Spinal cord (tissue), 10 donors: Measurements from ENCODE around the gene PSD2. TPM values are rescaled to one million over a fixed set of nuclear protein-coding genes. Genes with fewer than 3 reads are reported as not detected.
"Not testable (repeated sequence)": the region's sequence is repeated elsewhere in the genome, so short reads cannot be mapped to it uniquely, and the experiment has no call there.

Experiments
- DNase-seq, 6 donors: peaks; one replicate each; pipeline versions ENCODE4 v3.0.0 to v3.0.0-alpha.2; 2013 to 2015; ENCODE audit warnings: low spot score in 6 of 6, low read depth in 4 of 6
- H3K27ac ChIP-seq: one replicate; pipeline ENCODE4 v1.5.1; 2013; ENCODE audit warnings: low read depth, low read length, control low read depth
- H3K27me3 ChIP-seq: one replicate; pipeline ENCODE4 v1.6.1; 2013; ENCODE audit warnings: low read length; ENCODE audit not compliant: control insufficient read depth, insufficient read depth
- H3K36me3 ChIP-seq: one replicate; pipeline ENCODE4 v1.6.1; 2013; ENCODE audit warnings: low read length; ENCODE audit not compliant: control insufficient read depth, insufficient read depth
- H3K4me1 ChIP-seq: one replicate; pipeline ENCODE4 v1.6.1; 2013; ENCODE audit warnings: low read length; ENCODE audit not compliant: control insufficient read depth, insufficient read depth
- H3K4me3 ChIP-seq: one replicate; pipeline ENCODE4 v1.5.1; 2013; ENCODE audit warnings: low read depth, low read length, control low read depth
- H3K9me3 ChIP-seq: one replicate; pipeline ENCODE4 v1.6.1; 2013; ENCODE audit warnings: low read length; ENCODE audit not compliant: control insufficient read depth, insufficient read depth
- WGBS: methylation state at CpG from one replicate; pipeline ENCODE4 v1.1.5; 2013; ENCODE audit warnings: missing lambda C conversion rate; ENCODE audit not compliant: insufficient coverage; 5-methylcytosine and 5-hydroxymethylcytosine counted together
- polyA plus RNA-seq, 2 donors: library from polyadenylated mRNA; unstranded; fragments of 120-200 nt; gene quantifications; one replicate each; pipeline ENCODE4 v1.2.1, GENCODE V29; 2013; ENCODE audit not compliant: insufficient read length in 2 of 2
- total RNA-seq, 2 donors: library from RNA; depleted of rRNA in 1 of 2; stranded (reverse); fragments of 120-200 nt in 1 of 2; fragments of >200 nt in 1 of 2; gene quantifications; one replicate each; pipeline versions ENCODE4 v1.2.3 to v1.2.4, GENCODE V29; 2013 to 2014
- donor health status: healthy.

Gene PSD2
- total and polyA plus RNA-seq, 4 donors: 7.5 to 40.8 (median 28.2) TPM

DNA sequence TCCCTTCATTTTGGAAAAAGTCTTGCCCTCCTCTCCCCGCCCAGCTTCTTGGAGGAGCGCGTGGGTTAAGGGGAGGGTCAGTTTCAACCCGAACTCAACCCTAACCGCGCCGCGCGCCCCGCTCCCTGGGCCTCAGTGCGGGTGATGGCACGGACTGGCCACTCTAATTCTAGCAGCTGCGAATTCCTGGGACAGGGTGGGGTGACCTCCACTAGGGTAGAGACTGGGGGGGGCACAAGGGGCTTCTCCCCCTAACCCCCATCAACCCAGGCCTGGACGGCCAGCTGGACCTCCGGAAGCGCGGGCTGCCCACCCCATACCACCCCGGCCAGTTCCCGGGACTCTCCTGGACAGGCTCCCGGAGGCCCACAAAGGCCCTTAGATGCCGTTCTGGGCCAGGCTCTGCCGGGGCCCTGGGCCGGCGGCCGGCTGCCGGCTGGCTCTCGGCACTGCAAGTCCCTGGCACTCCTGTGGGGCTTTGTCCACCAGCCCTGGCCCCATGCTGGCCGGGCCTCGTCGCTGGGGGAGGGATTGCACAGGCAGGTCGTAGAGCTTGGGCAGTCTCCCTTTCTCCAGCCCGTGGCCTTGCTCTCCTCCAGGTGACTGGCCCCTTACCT, 7.2 kb upstream of the PSD2 start:
- Histone ChIP-seq H3K27ac (peak overlapping the region; percentile 86), H3K36me3 (no peaks in the 10 kb centered on the region), H3K4me1 (peaks cover 29% of the 10 kb centered on the region), H3K9me3 (no peaks in the 10 kb centered on the region), H3K4me3 (peak overlapping the region; percentile 54), H3K27me3 (peaks cover 11% of the 10 kb centered on the region)
- 25% methylated on average over 18 of the region's 32 CpGs for WGBS
- peak in 2 of 6 donors; percentile 36 to 84 for DNase-seq

DNA sequence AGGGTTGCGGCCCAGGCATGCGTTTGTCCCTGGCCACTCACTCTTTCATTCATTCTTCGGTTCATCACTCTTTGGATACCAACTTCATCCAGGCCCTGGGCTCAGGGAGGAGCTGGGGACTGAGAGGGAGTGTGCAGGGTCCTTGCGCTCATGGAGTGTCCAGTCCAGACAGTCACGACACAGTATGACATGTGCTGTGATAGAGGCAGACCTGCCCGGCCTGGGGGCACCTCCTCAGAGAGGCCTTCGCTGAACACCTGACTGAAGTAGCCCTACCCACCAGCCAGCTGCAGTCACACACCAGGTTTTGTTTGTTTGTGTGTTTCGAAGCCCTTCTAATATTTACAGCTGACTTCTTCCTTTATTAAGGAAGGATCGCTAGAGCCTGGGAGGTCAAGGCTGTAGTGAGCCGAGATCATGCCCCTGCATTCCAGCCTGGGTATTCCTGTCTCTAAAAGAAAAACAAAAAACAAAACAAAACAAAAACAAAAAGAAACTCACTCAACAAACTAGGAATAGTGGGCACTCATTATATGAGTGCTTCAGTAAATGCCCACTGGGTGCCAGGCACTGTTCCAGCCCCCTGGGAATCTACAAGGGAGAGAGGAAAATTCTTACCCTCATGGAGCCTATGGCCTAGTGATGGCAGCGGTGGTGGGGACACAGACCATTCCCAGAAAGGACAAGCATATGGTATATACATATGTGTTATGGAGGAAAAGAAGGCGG, 6.3 kb upstream of the PSD2 start:
- DNase-seq: no peak
- peaks cover 29% of the 10 kb centered on the region for H3K4me1 ChIP-seq
- 69% methylated on average over 5 of the region's 12 CpGs for WGBS
- H3K9me3 ChIP-seq: no peaks in the 10 kb centered on the region
- no peak overlapping the region for H3K4me3 ChIP-seq
- peak overlapping the region; percentile 86 for H3K27ac ChIP-seq
- no peaks in the 10 kb centered on the region for H3K36me3 ChIP-seq
- peaks cover 12% of the 10 kb centered on the region for H3K27me3 ChIP-seq

DNA sequence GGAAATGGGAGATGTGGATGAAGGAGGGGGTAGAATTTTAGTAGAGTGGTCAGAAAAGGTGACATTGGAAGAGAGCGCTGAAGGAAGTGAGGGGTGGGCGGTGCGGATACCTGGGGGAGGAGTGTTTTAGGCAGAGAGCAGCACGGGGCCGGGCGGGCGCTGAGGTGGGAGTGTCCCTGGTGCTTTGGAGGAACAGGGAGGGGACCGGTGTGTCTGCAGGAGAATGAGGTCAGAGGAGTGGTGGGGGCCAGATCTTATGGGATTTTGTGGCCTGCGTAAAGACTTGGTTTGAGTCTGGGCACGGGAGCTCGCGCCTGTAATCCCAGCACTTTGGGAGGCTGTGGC, 5.8 kb upstream of the PSD2 start:
- no peak overlapping the region for H3K4me3 ChIP-seq
- 91% methylated on average over 12 of the region's 12 CpGs for WGBS
- no peak overlapping the region for H3K27ac ChIP-seq
- peaks cover 18% of the 10 kb centered on the region for H3K27me3 ChIP-seq
- no peaks in the 10 kb centered on the region for H3K9me3 ChIP-seq
- no peak for DNase-seq
- peaks cover 31% of the 10 kb centered on the region for H3K4me1 ChIP-seq
- H3K36me3 ChIP-seq: no peaks in the 10 kb centered on the region

DNA sequence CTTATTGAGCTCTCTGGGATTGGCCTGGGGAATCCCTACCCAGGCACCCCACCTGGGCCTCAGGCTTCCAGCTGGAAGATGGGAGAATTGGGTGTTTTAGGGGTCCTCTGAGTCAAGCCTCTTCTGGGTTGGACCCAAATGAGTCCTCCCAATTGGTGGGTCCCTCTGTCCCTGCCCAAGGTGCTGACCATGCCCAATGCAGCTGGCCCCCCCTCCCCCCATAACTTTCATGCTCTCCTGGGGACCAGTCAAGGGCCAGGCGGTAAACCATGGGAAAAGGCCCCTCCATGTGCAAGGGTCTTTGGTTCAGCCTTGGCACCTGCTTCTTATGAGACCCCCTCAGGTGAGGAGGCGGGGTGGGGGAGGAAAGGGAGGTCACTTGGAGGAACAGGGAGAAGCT, 3.4 kb upstream of the PSD2 start:
- Histone ChIP-seq H3K27me3 (peaks cover 29% of the 10 kb centered on the region), H3K27ac (no peak overlapping the region), H3K36me3 (no peaks in the 10 kb centered on the region), H3K4me3 (no peak overlapping the region), H3K4me1 (peaks cover 45% of the 10 kb centered on the region), H3K9me3 (no peaks in the 10 kb centered on the region)
- WGBS: 63% methylated on average over 1 of the region's 2 CpGs
- DNase-seq: no peak

DNA sequence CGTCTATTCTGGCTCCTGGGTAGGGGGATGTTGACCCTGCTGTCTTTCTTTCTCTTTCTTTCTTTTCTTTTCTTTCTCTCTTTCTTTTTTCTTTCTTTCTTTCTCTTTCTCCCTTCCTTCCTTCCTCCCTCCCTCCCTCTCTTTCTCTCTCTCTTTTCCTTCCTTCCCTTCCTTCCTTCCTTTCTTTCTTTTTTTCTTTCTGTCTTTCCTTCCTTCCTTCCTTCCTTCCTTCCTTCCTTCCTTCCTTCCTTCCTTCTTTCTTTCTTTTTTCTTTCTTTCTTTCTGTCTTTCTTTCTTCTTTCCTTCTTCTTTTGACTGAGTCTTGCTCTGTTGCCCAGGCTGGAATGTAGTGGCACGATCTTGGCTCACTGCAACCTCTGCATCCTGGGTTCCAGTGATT, 3.0 kb upstream of the PSD2 start:
- not testable (repeated sequence) for H3K36me3 ChIP-seq, H3K27ac ChIP-seq, H3K4me3 ChIP-seq, H3K9me3 ChIP-seq, DNase-seq
- Histone ChIP-seq H3K27me3 (peaks cover 31% of the 10 kb centered on the region), H3K4me1 (peaks cover 43% of the 10 kb centered on the region)
- 82% methylated on average over 1 of the region's 2 CpGs for WGBS

DNA sequence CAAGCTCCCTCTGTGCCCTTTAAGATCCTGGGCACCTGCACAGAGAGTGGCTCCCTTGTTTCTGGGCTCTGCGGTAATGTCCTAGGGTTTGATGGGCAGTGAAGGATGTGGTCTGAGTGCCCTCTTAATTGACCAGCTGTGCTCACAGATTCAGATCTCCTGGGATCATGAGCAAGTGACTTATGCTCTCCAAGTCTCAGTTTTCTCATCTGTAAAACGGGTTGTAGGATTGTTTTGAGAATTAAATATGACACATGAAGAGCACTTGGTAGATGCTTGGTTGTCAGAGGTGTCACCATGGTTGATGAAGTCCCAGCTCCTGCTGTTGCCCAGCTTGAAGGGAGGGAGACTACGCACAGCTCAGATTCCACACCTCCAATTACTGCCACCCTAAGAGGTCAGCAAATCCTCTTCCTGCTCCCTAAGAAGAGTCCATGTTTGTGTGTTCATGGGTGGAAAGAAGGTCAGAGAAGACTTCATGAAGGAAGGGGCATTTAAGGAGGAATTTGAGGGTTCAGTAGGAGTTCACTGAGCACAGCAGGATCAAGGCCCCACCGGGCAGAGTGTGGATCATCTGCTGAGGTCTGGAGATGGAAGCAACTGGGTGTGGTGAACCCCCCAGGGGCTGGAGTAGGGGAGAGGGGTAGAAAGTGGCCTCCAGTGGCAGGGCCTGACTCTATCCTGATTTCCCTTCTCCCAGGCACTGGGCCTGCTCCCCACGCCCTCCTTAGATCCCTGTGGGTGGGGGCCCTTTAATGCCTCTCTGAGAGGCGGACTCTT, 1.4 kb upstream of the PSD2 start:
- Histone ChIP-seq H3K36me3 (peaks cover 6% of the 10 kb centered on the region), H3K4me1 (peaks cover 32% of the 10 kb centered on the region), H3K9me3 (no peaks in the 10 kb centered on the region), H3K27me3 (peaks cover 28% of the 10 kb centered on the region), H3K4me3 (no peak overlapping the region), H3K27ac (no peak overlapping the region)
- no peak for DNase-seq
- 64% methylated on average over 3 of the region's 6 CpGs for WGBS

DNA sequence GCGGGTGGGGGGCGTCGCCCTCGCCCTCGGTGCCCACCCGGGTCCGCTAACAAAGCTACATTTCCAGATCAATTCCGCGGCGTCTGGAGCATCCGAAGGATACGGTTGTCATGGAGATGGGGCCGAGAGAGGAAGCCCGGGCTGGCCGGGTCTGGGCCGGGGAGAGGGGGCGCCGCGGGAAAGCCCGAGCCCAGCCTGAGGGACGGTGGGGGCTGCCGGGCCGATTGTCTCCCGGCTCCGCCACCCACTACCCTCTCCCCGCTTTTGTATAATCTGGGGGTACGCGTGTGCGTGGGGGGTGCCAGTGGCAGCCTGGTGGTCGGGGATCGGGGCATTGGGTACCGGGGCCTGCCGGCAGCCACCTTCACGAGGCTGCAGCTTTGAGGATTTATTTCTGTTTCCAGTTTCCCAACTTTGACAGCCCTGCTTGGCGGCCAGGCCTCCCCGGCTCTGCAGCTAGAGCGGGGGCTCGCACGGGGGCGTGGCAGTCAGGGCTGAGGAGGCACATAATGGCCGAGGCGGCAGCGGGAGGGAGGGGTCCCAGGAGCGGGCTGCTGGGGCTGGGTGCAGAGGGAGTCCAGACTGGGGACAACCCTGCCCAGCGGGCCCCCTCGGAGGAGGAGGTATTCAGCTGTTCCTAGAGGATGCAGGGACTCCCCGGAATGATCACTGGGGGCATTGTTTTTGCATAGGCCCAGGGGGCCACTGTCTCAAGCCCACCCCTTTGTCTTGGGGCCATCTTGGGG, 626 bp downstream of the PSD2 start:
- Histone ChIP-seq H3K4me3 (peak overlapping the region; percentile 51), H3K27ac (peak overlapping the region; percentile 69)
- WGBS: under 1% methylated on average over 36 of the region's 47 CpGs

DNA sequence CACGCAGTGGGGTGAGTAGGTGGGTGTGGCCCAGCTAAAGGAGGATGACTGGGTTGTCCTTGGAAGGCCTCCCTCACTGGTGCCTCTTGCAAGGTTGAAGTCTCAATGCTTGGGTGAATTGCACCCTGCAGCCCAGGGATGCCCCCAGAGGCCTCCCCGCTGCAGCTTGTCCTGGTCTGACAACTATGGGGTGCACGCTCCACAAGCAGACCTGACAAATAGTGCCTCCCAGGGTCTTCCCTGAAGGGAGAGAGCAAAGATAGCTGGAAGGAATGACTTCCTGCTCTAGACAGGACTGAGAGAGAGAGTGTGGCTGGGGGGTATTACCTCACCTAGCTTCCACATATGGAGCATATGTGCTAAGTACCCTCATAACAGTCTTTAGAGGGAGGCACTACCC, 1.7 kb downstream of the PSD2 start:
- Histone ChIP-seq H3K27me3 (peaks cover 28% of the 10 kb centered on the region), H3K4me3 (no peak overlapping the region), H3K4me1 (peaks cover 29% of the 10 kb centered on the region), H3K27ac (no peak overlapping the region), H3K36me3 (peaks cover 6% of the 10 kb centered on the region), H3K9me3 (no peaks in the 10 kb centered on the region)
- no peak for DNase-seq
- 88% methylated on average over 2 of the region's 3 CpGs for WGBS

More for the DNA sequence above, 626 bp downstream of the PSD2 start:
- Histone ChIP-seq H3K4me1 (peaks cover 29% of the 10 kb centered on the region), H3K9me3 (no peaks in the 10 kb centered on the region), H3K36me3 (peaks cover 6% of the 10 kb centered on the region), H3K27me3 (peaks cover 28% of the 10 kb centered on the region)
- DNase-seq: peak in 3 of 6 donors; percentile 24 to 86 (median 79)

DNA sequence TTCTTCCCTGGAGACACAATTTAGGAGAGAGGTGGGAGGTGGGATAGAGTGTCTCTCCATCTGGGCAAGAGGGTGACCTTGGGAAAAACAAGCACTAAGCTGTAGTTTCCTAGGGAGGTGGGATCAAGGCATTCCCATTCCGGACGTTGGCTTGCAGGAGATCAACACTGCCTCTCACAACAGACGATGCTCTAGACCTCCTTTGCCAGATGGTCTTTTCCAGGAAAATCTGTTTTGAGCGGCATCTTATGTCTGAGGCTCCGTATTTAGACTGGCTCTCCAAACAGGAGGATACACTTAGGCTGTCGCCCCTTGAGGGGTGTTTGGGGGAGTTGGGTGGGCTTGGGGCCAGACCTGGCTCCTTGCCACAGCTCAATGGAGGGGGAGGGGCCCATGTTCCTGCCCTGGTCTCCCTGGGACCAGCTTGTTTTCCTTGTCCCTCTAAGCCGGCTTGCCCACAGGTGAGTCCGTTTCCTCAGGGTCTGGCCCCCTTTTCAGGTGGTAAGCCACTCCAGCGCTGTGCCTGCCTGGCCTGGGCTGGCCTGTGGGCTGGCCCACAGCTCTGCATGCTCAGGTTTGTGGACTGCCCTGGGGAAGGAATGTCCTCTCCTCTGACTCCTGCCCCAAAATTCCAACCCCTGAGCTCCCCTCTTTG, 2.4 kb downstream of the PSD2 start:
- Histone ChIP-seq H3K36me3 (peaks cover 6% of the 10 kb centered on the region), H3K9me3 (no peaks in the 10 kb centered on the region), H3K27ac (no peak overlapping the region), H3K4me1 (peaks cover 33% of the 10 kb centered on the region), H3K4me3 (no peak overlapping the region), H3K27me3 (peaks cover 28% of the 10 kb centered on the region)
- DNase-seq: peak in 2 of 6 donors; percentile 25 to 82
- WGBS: 68% methylated on average over 6 of the region's 9 CpGs
